Measurements from ENCODE around the gene BEX1.

BEX1 gene

GRCh38 chrX:103098488-103098887 is 34.5 kb upstream of the BEX1 start:
- H3K27ac ChIP-seq = no peak overlapping the region
- H3K4me3 ChIP-seq = no peak overlapping the region
- no peak for DNase-seq (ENCODE audit: low read depth, low spot score)
- no peaks in the 10 kb centered on the region for H3K36me3 ChIP-seq (ENCODE audit: insufficient read depth, low read length)
- no peak overlapping the region for H3K9ac ChIP-seq (ENCODE audit: insufficient read length)
- H3K9me3 ChIP-seq (ENCODE audit: low read depth, low read length) = no peaks in the 10 kb centered on the region
- TF ChIP-seq POLR2AphosphoS5 (IDR thresholded peaks at IDR 0.05; ENCODE audit: borderline replicate concordance, low read depth, low read length) (no peak), FOXP2 (optimal IDR thresholded peaks at IDR 0.05; ENCODE audit: control extremely low read depth, extremely low read length, insufficient read depth) (no peak)

DNA sequence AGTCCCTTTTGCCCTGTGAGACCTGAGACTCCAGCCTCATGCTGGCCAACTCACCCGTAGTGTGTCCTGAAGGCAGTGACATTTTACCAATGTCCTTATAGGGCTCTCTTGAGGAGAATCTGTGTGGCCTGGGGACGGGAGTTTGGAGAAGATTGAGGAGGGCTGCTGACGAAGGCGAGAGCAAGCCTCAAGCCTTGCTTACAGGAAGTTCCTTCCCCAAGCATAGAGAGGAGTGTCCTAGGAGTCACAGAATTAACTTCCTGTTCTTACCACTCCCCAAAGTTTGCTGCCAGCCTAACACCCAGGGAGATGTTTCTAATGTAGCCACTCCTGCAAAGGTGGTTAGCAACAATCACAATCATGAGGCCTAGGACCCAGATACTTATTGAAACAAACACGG is 29.0 kb upstream of the BEX1 start, which contains the start of gene NXF3:
Gene NXF3, minus strand, starts transcription at position 202 of the 400 bp plus-strand sequence. Its CDS starts 120 bp downstream, at position 82.
- no peak for DNase-seq (ENCODE audit: low read depth, low spot score)
- no peak within 1 kb of the TSS for H3K9ac ChIP-seq (ENCODE audit: insufficient read length)
- no peak within 1 kb of the TSS for H3K4me3 ChIP-seq
- TF ChIP-seq EZH2 (IDR thresholded peaks at IDR 0.05) = no peak
- no peak for TF ChIP-seq FOXP2 (optimal IDR thresholded peaks at IDR 0.05; ENCODE audit: control extremely low read depth, extremely low read length, insufficient read depth)
- no peak for TF ChIP-seq POLR2AphosphoS5 (IDR thresholded peaks at IDR 0.05; ENCODE audit: borderline replicate concordance, low read depth, low read length)
- no peaks in the 10 kb centered on the region for H3K9me3 ChIP-seq (ENCODE audit: low read depth, low read length)
- H3K27ac ChIP-seq = no peak within 1 kb of the TSS
- H3K36me3 ChIP-seq (ENCODE audit: insufficient read depth, low read length) = no peaks in the 10 kb centered on the region

DNA sequence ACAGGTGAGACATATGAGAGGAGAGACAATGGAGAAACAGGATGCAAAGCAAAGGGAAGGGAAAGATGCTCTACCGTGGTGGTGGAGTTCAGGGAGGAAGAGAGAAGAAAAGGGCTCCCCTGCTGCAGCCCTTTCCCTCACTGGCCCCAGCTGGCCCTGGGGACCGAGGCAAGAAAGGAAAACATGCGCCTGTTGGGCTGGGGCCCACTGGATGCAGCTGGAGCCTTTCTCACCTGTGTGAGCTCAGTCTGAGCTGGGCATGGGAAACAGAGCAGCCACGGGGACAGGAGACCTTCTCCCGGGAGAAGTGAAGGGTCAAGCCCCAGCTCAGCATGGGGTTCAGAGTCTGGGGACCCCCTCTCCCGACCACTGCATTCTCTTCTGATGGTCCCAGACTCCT is 17.1 kb upstream of the BEX1 start:
- H3K9me3 ChIP-seq (ENCODE audit: low read depth, low read length) = no peaks in the 10 kb centered on the region
- TF ChIP-seq FOXP2 (optimal IDR thresholded peaks at IDR 0.05; ENCODE audit: control extremely low read depth, extremely low read length, insufficient read depth) = no peak
- no peak for TF ChIP-seq EZH2 (IDR thresholded peaks at IDR 0.05)
- no peak for TF ChIP-seq POLR2AphosphoS5 (IDR thresholded peaks at IDR 0.05; ENCODE audit: borderline replicate concordance, low read depth, low read length)
- H3K36me3 ChIP-seq (ENCODE audit: insufficient read depth, low read length) = no peaks in the 10 kb centered on the region
- H3K9ac ChIP-seq (ENCODE audit: insufficient read length) = no peak overlapping the region
- no peak for DNase-seq (ENCODE audit: low read depth, low spot score)
- H3K4me3 ChIP-seq = no peak overlapping the region
- no peak overlapping the region for H3K27ac ChIP-seq

DNA sequence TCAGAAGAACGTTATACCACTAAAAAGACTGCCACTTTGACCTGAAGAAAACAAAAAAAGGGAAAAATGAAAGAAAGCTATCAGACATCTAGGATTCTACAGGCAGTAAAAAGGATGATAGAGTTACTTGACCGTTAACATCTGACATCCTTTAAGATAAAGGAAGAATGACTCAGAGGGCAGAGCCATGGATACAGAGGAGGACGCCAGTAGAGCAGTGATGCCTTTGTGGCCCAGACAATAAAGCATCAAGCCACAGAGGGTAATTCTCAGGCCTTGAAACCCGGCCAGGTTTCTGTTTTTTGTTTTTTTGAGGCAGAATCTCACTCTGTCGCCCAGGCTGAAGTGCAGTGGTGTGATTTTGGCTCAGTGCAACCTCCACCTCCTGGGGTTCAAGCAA is 9.5 kb upstream of the BEX1 start:
- DNase-seq (ENCODE audit: low read depth, low spot score) = no peak
- Histone ChIP-seq H3K36me3 (ENCODE audit: insufficient read depth, low read length) (no peaks in the 10 kb centered on the region), H3K9ac (ENCODE audit: insufficient read length) (no peak overlapping the region), H3K9me3 (ENCODE audit: low read depth, low read length) (no peaks in the 10 kb centered on the region), H3K27ac (no peak overlapping the region), H3K4me3 (no peak overlapping the region)
- TF ChIP-seq EZH2 (IDR thresholded peaks at IDR 0.05) = no peak
- TF ChIP-seq POLR2AphosphoS5 (IDR thresholded peaks at IDR 0.05; ENCODE audit: borderline replicate concordance, low read depth, low read length) = no peak
- TF ChIP-seq FOXP2 (optimal IDR thresholded peaks at IDR 0.05; ENCODE audit: control extremely low read depth, extremely low read length, insufficient read depth) = no peak

DNA sequence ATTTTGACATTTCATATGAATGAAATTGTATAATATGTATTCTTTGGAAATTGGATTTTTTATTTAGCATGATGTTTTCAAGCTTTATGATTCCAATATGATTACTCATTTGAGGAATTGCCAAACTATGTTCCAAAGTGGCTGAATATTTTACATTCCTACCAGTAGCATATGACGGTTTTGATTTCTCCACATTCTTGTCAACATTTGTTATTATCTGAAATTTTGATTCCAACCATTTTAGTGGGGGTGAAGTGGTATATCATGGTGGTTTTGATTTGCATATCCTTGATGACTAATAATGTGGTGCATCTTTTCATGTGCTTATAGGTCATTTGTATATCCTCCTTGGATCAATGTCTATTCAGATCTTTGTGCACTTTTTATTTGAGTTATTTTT is 2.6 kb upstream of the BEX1 start:
- Histone ChIP-seq H3K4me3 (no peak overlapping the region), H3K9me3 (ENCODE audit: low read depth, low read length) (no peaks in the 10 kb centered on the region), H3K9ac (ENCODE audit: insufficient read length) (no peak overlapping the region), H3K36me3 (ENCODE audit: insufficient read depth, low read length) (no peaks in the 10 kb centered on the region), H3K27ac (no peak overlapping the region)
- DNase-seq (ENCODE audit: low read depth, low spot score) = no peak
- no peak for TF ChIP-seq POLR2AphosphoS5 (IDR thresholded peaks at IDR 0.05; ENCODE audit: borderline replicate concordance, low read depth, low read length)
- TF ChIP-seq FOXP2 (optimal IDR thresholded peaks at IDR 0.05; ENCODE audit: control extremely low read depth, extremely low read length, insufficient read depth) = no peak
- no peak for TF ChIP-seq EZH2 (IDR thresholded peaks at IDR 0.05)

GRCh38 chrX:103063191-103063845 is 653 bp downstream of the BEX1 start:
- no peak for DNase-seq (ENCODE audit: low read depth, low spot score)
- Histone ChIP-seq H3K4me3 (no peak overlapping the region; the same call in 1 of the 2 replicates), H3K36me3 (ENCODE audit: insufficient read depth, low read length) (no peaks in the 10 kb centered on the region), H3K27ac (no peak overlapping the region), H3K9me3 (ENCODE audit: low read depth, low read length) (no peaks in the 10 kb centered on the region), H3K9ac (ENCODE audit: insufficient read length) (no peak overlapping the region)
- TF ChIP-seq POLR2AphosphoS5 (IDR thresholded peaks at IDR 0.05; ENCODE audit: borderline replicate concordance, low read depth, low read length) (no peak), EZH2 (IDR thresholded peaks at IDR 0.05) (no peak), FOXP2 (optimal IDR thresholded peaks at IDR 0.05; ENCODE audit: control extremely low read depth, extremely low read length, insufficient read depth) (no peak)

- Histone ChIP-seq H3K9ac (ENCODE audit: insufficient read length) (no peak overlapping the region), H3K9me3 (ENCODE audit: low read depth, low read length) (no peaks in the 10 kb centered on the region), H3K27ac (no peak overlapping the region), H3K4me3 (no peak overlapping the region), H3K36me3 (ENCODE audit: insufficient read depth, low read length) (no peaks in the 10 kb centered on the region)
- TF ChIP-seq FOXP2 (optimal IDR thresholded peaks at IDR 0.05; ENCODE audit: control extremely low read depth, extremely low read length, insufficient read depth) (no peak), EZH2 (IDR thresholded peaks at IDR 0.05) (no peak), POLR2AphosphoS5 (IDR thresholded peaks at IDR 0.05; ENCODE audit: borderline replicate concordance, low read depth, low read length) (no peak)
- no peak for DNase-seq (ENCODE audit: low read depth, low spot score)
Measured at GRCh38 chrX:103061486-103061885, 2.5 kb downstream of the BEX1 start.

- no peak overlapping the region for H3K4me3 ChIP-seq
- H3K9me3 ChIP-seq (ENCODE audit: low read depth, low read length) = no peaks in the 10 kb centered on the region
- H3K9ac ChIP-seq (ENCODE audit: insufficient read length) = no peak overlapping the region
- DNase-seq (ENCODE audit: low read depth, low spot score) = no peak
- H3K36me3 ChIP-seq (ENCODE audit: insufficient read depth, low read length) = no peaks in the 10 kb centered on the region
- no peak overlapping the region for H3K27ac ChIP-seq
- TF ChIP-seq POLR2AphosphoS5 (IDR thresholded peaks at IDR 0.05; ENCODE audit: borderline replicate concordance, low read depth, low read length) (no peak), FOXP2 (optimal IDR thresholded peaks at IDR 0.05; ENCODE audit: control extremely low read depth, extremely low read length, insufficient read depth) (no peak), EZH2 (IDR thresholded peaks at IDR 0.05) (no peak)
Measured at GRCh38 chrX:103056902-103057301, 7.1 kb downstream of the BEX1 start.

DNA sequence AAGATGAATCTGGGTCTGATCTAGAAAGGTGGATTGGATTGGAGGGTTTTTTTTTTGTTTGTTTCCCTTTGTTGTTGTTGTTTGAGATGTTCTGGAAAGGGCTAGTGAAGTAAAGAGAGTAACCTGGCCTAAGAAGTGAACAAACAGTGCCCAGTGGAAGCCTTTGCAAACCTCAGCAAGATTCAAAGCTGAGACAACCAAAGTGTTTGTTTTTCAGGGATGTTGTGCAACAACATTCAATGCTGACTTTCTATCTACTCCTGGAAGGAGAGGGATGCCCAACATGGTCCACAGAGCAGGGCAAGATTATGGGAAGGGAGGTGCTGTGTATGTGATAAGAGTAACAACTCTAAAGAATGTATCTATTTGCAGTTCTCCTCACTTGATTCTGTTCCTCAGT is 11.3 kb downstream of the BEX1 start:
- no peak for DNase-seq (ENCODE audit: low read depth, low spot score)
- TF ChIP-seq EZH2 (IDR thresholded peaks at IDR 0.05) (no peak), FOXP2 (optimal IDR thresholded peaks at IDR 0.05; ENCODE audit: control extremely low read depth, extremely low read length, insufficient read depth) (no peak), POLR2AphosphoS5 (IDR thresholded peaks at IDR 0.05; ENCODE audit: borderline replicate concordance, low read depth, low read length) (no peak)
- Histone ChIP-seq H3K36me3 (ENCODE audit: insufficient read depth, low read length) (no peaks in the 10 kb centered on the region), H3K4me3 (no peak overlapping the region), H3K9me3 (ENCODE audit: low read depth, low read length) (no peaks in the 10 kb centered on the region), H3K9ac (ENCODE audit: insufficient read length) (no peak overlapping the region), H3K27ac (no peak overlapping the region)
